ENCODE results near the gene SNX30. TPM values are rescaled to one million over a fixed set of nuclear protein-coding genes. Genes with fewer than 3 reads are reported as not detected.

The SNX30 gene
- total RNA-seq, 1 donor from 2014 or later = 41.2 TPM

Other genes starting within 250 kb of the SNX30 start
- 17.6 TPM for gene INIP, start 32.6 kb upstream of the SNX30 start, total RNA-seq (ENCODE audit: insufficient read depth, low replicate concordance)
- gene SLC46A2, start 140.1 kb downstream of the SNX30 start, total RNA-seq (ENCODE audit: insufficient read depth, low replicate concordance) = 0.24 TPM

Data from umbilical cord (tissue), 1 donor.